C4-2B (cell line): ENCODE measurements around the gene KISS1R.

Experiments used
- CTCF ChIP-seq: fragments of 450-650 bp; conservative IDR thresholded peaks from 2 replicates; pipeline ENCODE4 v1.5.1; 2017; ENCODE audit warnings: mild to moderate bottlenecking
- ZFX ChIP-seq: fragments of 450-650 bp; IDR thresholded peaks from 2 replicates; pipeline ENCODE4 v1.6.1; 2017

GRCh38 chr19:939439-939838, 22.3 kb downstream of the KISS1R start:
- TF ChIP-seq CTCF (no peak), ZFX (no peak)
